Measurements from ENCODE around the gene UBASH3A.

The UBASH3A gene

DNA sequence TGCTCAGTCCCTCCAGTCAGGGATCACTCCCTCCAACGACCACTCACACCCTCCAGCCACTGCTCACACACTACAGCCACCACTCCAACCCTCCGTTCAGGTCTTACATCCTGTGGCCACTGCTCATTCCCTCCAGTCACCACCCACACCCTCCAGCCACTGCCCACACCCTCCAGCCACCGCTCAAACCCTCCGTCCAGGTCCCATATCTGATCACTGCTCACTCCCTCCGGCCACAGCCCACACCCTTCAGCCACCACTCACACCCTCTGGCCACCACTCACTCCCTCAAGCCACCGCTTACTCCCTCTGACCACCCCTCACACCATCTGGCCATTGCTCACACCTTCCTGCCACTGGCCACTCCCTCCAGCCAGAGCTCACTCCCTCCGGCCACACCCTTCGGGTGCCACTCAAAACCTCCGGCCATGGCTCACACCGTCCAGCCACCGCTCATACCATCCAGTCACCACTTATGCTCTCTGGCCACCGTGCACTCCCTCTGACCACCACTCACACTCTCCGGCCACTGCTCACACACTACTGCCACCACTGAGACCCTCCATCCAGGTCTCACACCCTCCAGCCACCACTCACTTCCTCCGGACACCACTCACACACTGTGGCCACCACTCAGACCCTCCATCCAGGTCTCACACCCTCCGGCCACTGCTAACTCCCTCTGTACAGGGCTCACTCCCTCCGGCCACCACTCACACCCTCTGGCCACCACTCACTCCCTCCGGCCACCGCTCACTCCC, 32.6 kb upstream of the UBASH3A start:
- no peak overlapping the region for H3K14ac ChIP-seq (ENCODE audit: low read length in 2 of 2)
- no peak overlapping the region for H4K8ac ChIP-seq (ENCODE audit: low read length)
- H3K9ac ChIP-seq (ENCODE audit: low read length), result no peak overlapping the region
- H4K91ac ChIP-seq (ENCODE audit: low read length), result peak overlapping the region; percentile 70
- DNase-seq, result no peak
- H3K36me3 ChIP-seq (ENCODE audit: control insufficient read depth in 1 of 2, insufficient read depth in 2 of 2, low read depth in 1 of 2, low read length in 2 of 2), result no peaks in the 10 kb centered on the region
- no peak overlapping the region for H2BK5ac ChIP-seq (ENCODE audit: low read depth, low read length, poor library complexity, severe bottlenecking)
- H3K4ac ChIP-seq (ENCODE audit: low read depth in 1 of 2, low read length in 2 of 2), result no peak overlapping the region
- H3K27ac ChIP-seq (ENCODE audit: low read length, poor library complexity, severe bottlenecking), result no peak overlapping the region
- H3K4me1 ChIP-seq (ENCODE audit: control insufficient read depth, insufficient read depth, low read depth, low read length), result no peaks in the 10 kb centered on the region
- no peaks in the 10 kb centered on the region for H3K79me1 ChIP-seq (replicated peaks; ENCODE audit: low read length, poor library complexity, severe bottlenecking)
- H2AFZ ChIP-seq (ENCODE audit: low read depth, low read length), result no peak overlapping the region
- peaks cover 10 to 48% of the 10 kb centered on the region in 2 experiments for H3K27me3 ChIP-seq (ENCODE audit: control insufficient read depth in 1 of 2, insufficient read depth in 1 of 2, low read length in 2 of 2)
- WGBS, result 77% methylated on average over 18 of the region's 18 CpGs
- H2BK120ac ChIP-seq (ENCODE audit: low read depth, low read length), result no peak overlapping the region
- H2BK12ac ChIP-seq (ENCODE audit: low read length in 2 of 2), result no peak overlapping the region
- H3K23ac ChIP-seq (ENCODE audit: low read length in 2 of 2), result no peak overlapping the region
- no peak overlapping the region for H2BK15ac ChIP-seq (ENCODE audit: low read depth, poor library complexity, severe bottlenecking)
- H3K4me2 ChIP-seq (ENCODE audit: low read length, poor library complexity, severe bottlenecking), result no peak overlapping the region
- no peaks in the 10 kb centered on the region for H3K9me3 ChIP-seq (ENCODE audit: control insufficient read depth, low read length)
- H3K18ac ChIP-seq (ENCODE audit: low read depth in 1 of 2, low read length in 2 of 2), result no peak overlapping the region
- no peak overlapping the region for H3K4me3 ChIP-seq (ENCODE audit: insufficient read depth in 1 of 2, low read depth in 1 of 2, low read length in 2 of 2)
- H2AK5ac ChIP-seq (ENCODE audit: low read length, severe bottlenecking), result no peak overlapping the region

DNA sequence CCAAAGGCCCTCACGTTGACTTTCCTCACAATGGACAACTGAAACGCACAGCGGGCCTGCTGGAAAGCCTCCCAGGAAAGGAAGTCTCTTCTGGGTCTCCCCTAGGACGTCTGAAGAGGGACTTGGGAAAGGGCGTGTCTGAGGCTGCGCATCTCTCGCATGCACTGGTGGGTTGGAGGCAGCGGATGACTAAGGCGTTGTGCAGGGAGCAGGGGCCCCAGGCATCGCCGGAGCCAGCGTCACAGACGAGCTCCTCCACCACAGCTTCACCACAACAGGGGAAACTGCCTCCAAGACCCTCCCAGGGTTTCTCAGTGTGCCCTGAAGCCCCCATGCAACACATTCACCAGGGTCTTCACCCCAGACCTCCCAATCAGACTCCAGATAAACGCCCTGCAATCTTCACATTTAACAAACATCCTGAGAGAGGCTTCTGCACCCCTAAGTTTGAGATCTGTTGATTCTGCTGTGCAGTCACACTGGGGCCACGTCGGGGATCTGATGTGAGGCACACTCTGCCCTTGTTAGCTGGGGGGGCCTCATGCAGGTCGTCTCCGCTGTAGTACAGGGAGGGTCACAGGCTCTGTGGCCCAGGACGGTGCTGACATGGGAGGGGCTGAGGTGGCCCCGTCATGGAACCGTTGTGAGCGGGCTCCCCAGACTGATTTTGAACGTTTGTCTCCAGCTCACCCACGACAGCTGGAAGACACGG, 30.4 kb upstream of the UBASH3A start:
- H2BK15ac ChIP-seq (ENCODE audit: low read depth, poor library complexity, severe bottlenecking), result no peak overlapping the region
- H3K27me3 ChIP-seq (ENCODE audit: control insufficient read depth in 1 of 2, insufficient read depth in 1 of 2, low read length in 2 of 2), result peaks cover 21 to 69% of the 10 kb centered on the region in 2 experiments
- DNase-seq, result no peak
- no peaks in the 10 kb centered on the region for H3K79me1 ChIP-seq (replicated peaks; ENCODE audit: low read length, poor library complexity, severe bottlenecking)
- no peak overlapping the region for H2BK5ac ChIP-seq (ENCODE audit: low read depth, low read length, poor library complexity, severe bottlenecking)
- no peaks in the 10 kb centered on the region for H3K36me3 ChIP-seq (ENCODE audit: control insufficient read depth in 1 of 2, insufficient read depth in 2 of 2, low read depth in 1 of 2, low read length in 2 of 2)
- H3K4me1 ChIP-seq (ENCODE audit: control insufficient read depth, insufficient read depth, low read depth, low read length), result no peaks in the 10 kb centered on the region
- H3K27ac ChIP-seq (ENCODE audit: low read length, poor library complexity, severe bottlenecking), result no peak overlapping the region
- no peak overlapping the region for H3K9ac ChIP-seq (ENCODE audit: low read length)
- 84% methylated on average over 25 of the region's 25 CpGs for WGBS
- no peak overlapping the region for H3K4me3 ChIP-seq (ENCODE audit: insufficient read depth in 1 of 2, low read depth in 1 of 2, low read length in 2 of 2)
- no peak overlapping the region for H2BK120ac ChIP-seq (ENCODE audit: low read depth, low read length)
- no peak overlapping the region for H3K4ac ChIP-seq (ENCODE audit: low read depth in 1 of 2, low read length in 2 of 2)
- no peak overlapping the region for H3K18ac ChIP-seq (ENCODE audit: low read depth in 1 of 2, low read length in 2 of 2)
- no peak overlapping the region for H3K4me2 ChIP-seq (ENCODE audit: low read length, poor library complexity, severe bottlenecking)
- H2AFZ ChIP-seq (ENCODE audit: low read depth, low read length), result no peak overlapping the region
- no peak overlapping the region for H4K8ac ChIP-seq (ENCODE audit: low read length)
- H3K9me3 ChIP-seq (ENCODE audit: control insufficient read depth, low read length), result no peaks in the 10 kb centered on the region
- H2AK5ac ChIP-seq (ENCODE audit: low read length, severe bottlenecking), result no peak overlapping the region
- no peak overlapping the region for H2BK12ac ChIP-seq (ENCODE audit: low read length in 2 of 2)
- no peak overlapping the region for H3K14ac ChIP-seq (ENCODE audit: low read length in 2 of 2)
- H3K23ac ChIP-seq (ENCODE audit: low read length in 2 of 2), result no peak overlapping the region
- no peak overlapping the region for H4K91ac ChIP-seq (ENCODE audit: low read length)

DNA sequence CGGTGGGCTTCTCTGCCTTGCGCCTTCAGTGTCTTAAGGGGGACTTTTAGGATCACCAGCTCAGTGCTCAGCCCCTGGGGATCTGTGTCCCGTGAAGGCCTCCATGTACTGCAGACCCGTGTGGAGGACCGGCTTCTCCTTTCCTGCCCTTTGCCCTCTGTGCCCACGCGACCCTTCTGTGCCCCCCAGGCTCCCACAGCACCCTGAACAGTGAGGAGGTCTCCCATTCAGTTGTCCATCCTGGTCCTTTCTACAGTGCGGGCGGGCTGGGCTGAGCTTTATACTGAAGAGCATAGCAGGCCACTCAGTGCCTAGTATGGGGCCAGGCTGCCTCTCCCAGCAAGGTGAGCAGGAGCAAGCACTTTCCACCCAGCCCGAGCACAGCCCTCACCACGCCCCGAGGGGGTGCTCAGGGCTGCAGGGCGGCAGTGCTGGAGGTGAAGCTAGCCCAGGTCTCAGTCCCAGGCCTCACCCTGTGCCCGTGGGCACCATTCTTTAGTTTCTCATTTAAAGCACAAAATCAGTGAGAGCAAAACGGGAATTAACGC, 29.7 kb upstream of the UBASH3A start:
- H2AFZ ChIP-seq (ENCODE audit: low read depth, low read length), result no peak overlapping the region
- no peak overlapping the region for H3K4me2 ChIP-seq (ENCODE audit: low read length, poor library complexity, severe bottlenecking)
- no peak overlapping the region for H4K91ac ChIP-seq (ENCODE audit: low read length)
- peaks cover 21 to 71% of the 10 kb centered on the region in 2 experiments for H3K27me3 ChIP-seq (ENCODE audit: control insufficient read depth in 1 of 2, insufficient read depth in 1 of 2, low read length in 2 of 2)
- H3K27ac ChIP-seq (ENCODE audit: low read length, poor library complexity, severe bottlenecking), result no peak overlapping the region
- no peak overlapping the region for H4K8ac ChIP-seq (ENCODE audit: low read length)
- no peaks in the 10 kb centered on the region for H3K9me3 ChIP-seq (ENCODE audit: control insufficient read depth, low read length)
- no peak overlapping the region for H2BK5ac ChIP-seq (ENCODE audit: low read depth, low read length, poor library complexity, severe bottlenecking)
- no peak overlapping the region for H2BK12ac ChIP-seq (ENCODE audit: low read length in 2 of 2)
- H3K14ac ChIP-seq (ENCODE audit: low read length in 2 of 2), result no peak overlapping the region
- H3K79me1 ChIP-seq (replicated peaks; ENCODE audit: low read length, poor library complexity, severe bottlenecking), result no peaks in the 10 kb centered on the region
- WGBS, result 83% methylated on average over 16 of the region's 16 CpGs
- no peak overlapping the region for H3K9ac ChIP-seq (ENCODE audit: low read length)
- H3K18ac ChIP-seq (ENCODE audit: low read depth in 1 of 2, low read length in 2 of 2), result no peak overlapping the region
- no peak for DNase-seq
- H3K4me3 ChIP-seq (ENCODE audit: insufficient read depth in 1 of 2, low read depth in 1 of 2, low read length in 2 of 2), result no peak overlapping the region
- no peak overlapping the region for H2BK120ac ChIP-seq (ENCODE audit: low read depth, low read length)
- no peak overlapping the region for H3K4ac ChIP-seq (ENCODE audit: low read depth in 1 of 2, low read length in 2 of 2)
- no peaks in the 10 kb centered on the region for H3K36me3 ChIP-seq (ENCODE audit: control insufficient read depth in 1 of 2, insufficient read depth in 2 of 2, low read depth in 1 of 2, low read length in 2 of 2)
- H3K23ac ChIP-seq (ENCODE audit: low read length in 2 of 2), result no peak overlapping the region
- no peaks in the 10 kb centered on the region for H3K4me1 ChIP-seq (ENCODE audit: control insufficient read depth, insufficient read depth, low read depth, low read length)
- no peak overlapping the region for H2BK15ac ChIP-seq (ENCODE audit: low read depth, poor library complexity, severe bottlenecking)
- no peak overlapping the region for H2AK5ac ChIP-seq (ENCODE audit: low read length, severe bottlenecking)

DNA sequence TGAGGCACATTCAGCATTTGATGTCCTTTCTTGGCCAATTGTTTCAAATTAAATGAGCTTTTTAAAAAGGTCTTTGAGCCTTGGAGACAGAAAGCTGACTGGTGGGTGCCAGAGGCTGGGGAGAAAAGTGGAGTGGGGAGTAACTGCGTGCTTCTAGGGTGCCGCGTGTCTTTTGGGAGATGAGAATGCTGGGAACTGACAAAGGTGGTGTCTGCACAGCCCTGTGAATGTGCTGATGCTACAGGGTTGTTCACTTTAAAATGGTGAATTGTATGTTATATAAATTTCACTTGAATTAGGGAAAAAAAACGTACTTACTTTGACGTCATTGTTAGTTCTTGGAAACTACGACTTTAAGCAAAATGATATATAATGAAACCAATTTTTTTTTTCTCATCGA, 29.2 kb upstream of the UBASH3A start:
- Histone ChIP-seq H4K8ac (ENCODE audit: low read length) (no peak overlapping the region), H3K14ac (ENCODE audit: low read length in 2 of 2) (no peak overlapping the region), H3K4me1 (ENCODE audit: control insufficient read depth, insufficient read depth, low read depth, low read length) (no peaks in the 10 kb centered on the region), H2BK120ac (ENCODE audit: low read depth, low read length) (no peak overlapping the region), H3K9ac (ENCODE audit: low read length) (no peak overlapping the region), H3K4me3 (ENCODE audit: insufficient read depth in 1 of 2, low read depth in 1 of 2, low read length in 2 of 2) (no peak overlapping the region), H2BK12ac (ENCODE audit: low read length in 2 of 2) (no peak overlapping the region), H2BK15ac (ENCODE audit: low read depth, poor library complexity, severe bottlenecking) (no peak overlapping the region), H3K4ac (ENCODE audit: low read depth in 1 of 2, low read length in 2 of 2) (no peak overlapping the region), H3K27ac (ENCODE audit: low read length, poor library complexity, severe bottlenecking) (no peak overlapping the region), H3K9me3 (ENCODE audit: control insufficient read depth, low read length) (no peaks in the 10 kb centered on the region), H3K36me3 (ENCODE audit: control insufficient read depth in 1 of 2, insufficient read depth in 2 of 2, low read depth in 1 of 2, low read length in 2 of 2) (no peaks in the 10 kb centered on the region), H2AK5ac (ENCODE audit: low read length, severe bottlenecking) (no peak overlapping the region), H3K23ac (ENCODE audit: low read length in 2 of 2) (no peak overlapping the region), H2BK5ac (ENCODE audit: low read depth, low read length, poor library complexity, severe bottlenecking) (no peak overlapping the region), H3K27me3 (ENCODE audit: control insufficient read depth in 1 of 2, insufficient read depth in 1 of 2, low read length in 2 of 2) (peaks cover 21 to 68% of the 10 kb centered on the region in 2 experiments), H4K91ac (ENCODE audit: low read length) (no peak overlapping the region), H3K79me1 (replicated peaks; ENCODE audit: low read length, poor library complexity, severe bottlenecking) (no peaks in the 10 kb centered on the region), H3K4me2 (ENCODE audit: low read length, poor library complexity, severe bottlenecking) (no peak overlapping the region), H2AFZ (ENCODE audit: low read depth, low read length) (no peak overlapping the region), H3K18ac (ENCODE audit: low read depth in 1 of 2, low read length in 2 of 2) (no peak overlapping the region)
- no peak for DNase-seq
- 92% methylated on average over 7 of the region's 7 CpGs for WGBS
